ENCODE data around the gene SNAPC4.

DNA sequence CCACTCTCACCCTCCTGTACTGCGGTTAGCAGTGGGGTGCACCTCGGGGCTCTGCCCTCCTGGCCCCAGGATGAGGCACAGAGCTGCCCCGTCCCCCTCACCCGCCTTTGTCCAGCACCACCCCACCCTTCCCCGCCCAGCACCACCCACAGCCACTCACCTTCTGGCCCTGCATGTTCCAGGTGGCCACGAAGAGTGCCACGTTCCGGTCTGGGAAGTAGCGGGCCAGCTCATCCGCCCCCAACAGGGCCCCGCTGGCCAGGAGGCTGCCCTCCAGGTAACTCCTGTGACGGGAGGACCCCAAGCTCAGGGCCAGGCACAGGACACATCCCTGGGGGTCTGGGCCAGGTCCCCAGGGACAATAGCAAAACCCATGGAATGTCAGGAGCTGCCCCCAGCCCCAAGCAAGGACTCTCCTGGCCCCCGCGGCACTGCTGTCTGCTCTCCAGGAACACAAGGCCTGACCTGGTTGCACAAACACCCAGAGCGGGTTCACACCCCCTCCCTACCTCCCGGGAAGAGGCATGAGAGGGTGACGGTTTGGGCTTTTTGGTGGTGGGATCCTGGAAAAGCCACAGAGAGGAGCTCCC lies 34.7 kb upstream of the SNAPC4 start:
- TF ChIP-seq CREB1 (IDR thresholded peaks at IDR 0.05; ENCODE audit: low read depth) (no peak), YY1 (IDR thresholded peaks at IDR 0.05; ENCODE audit: low read depth) (no peak), RAD21 (IDR thresholded peaks at IDR 0.05; ENCODE audit: low read depth) (no peak), MAX (IDR thresholded peaks at IDR 0.05) (no peak), NFIC (IDR thresholded peaks at IDR 0.05) (no peak), EP300 (IDR thresholded peaks at IDR 0.05; ENCODE audit: borderline replicate concordance) (no peak), TAF1 (IDR thresholded peaks at IDR 0.05; ENCODE audit: low read depth) (no peak), FOXM1 (IDR thresholded peaks at IDR 0.05; ENCODE audit: borderline replicate concordance, low read depth) (no peak), CEBPB (IDR thresholded peaks at IDR 0.05) (no peak), EGR1 (IDR thresholded peaks at IDR 0.05) (no peak)
- TF ChIP-seq, protein P1, sequence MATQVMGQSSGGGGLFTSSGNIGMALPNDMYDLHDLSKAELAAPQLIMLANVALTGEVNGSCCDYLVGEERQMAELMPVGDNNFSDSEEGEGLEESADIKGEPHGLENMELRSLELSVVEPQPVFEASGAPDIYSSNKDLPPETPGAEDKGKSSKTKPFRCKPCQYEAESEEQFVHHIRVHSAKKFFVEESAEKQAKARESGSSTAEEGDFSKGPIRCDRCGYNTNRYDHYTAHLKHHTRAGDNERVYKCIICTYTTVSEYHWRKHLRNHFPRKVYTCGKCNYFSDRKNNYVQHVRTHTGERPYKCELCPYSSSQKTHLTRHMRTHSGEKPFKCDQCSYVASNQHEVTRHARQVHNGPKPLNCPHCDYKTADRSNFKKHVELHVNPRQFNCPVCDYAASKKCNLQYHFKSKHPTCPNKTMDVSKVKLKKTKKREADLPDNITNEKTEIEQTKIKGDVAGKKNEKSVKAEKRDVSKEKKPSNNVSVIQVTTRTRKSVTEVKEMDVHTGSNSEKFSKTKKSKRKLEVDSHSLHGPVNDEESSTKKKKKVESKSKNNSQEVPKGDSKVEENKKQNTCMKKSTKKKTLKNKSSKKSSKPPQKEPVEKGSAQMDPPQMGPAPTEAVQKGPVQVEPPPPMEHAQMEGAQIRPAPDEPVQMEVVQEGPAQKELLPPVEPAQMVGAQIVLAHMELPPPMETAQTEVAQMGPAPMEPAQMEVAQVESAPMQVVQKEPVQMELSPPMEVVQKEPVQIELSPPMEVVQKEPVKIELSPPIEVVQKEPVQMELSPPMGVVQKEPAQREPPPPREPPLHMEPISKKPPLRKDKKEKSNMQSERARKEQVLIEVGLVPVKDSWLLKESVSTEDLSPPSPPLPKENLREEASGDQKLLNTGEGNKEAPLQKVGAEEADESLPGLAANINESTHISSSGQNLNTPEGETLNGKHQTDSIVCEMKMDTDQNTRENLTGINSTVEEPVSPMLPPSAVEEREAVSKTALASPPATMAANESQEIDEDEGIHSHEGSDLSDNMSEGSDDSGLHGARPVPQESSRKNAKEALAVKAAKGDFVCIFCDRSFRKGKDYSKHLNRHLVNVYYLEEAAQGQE (IDR thresholded peaks at IDR 0.05; ENCODE audit: low read depth) = no peak
